B cell (primary cell): ENCODE results near the gene SLC6A4. TPM values are rescaled to one million over a fixed set of nuclear protein-coding genes. Genes with fewer than 3 reads are reported as not detected.

Source experiments
- ATAC-seq: fragments of 200-7000 bp; cut with Tn5 transposase; one replicate; pipeline ENCODE4 v1.10.0; 2021; ENCODE audit warnings: low read depth, mild to moderate bottlenecking, moderate number of reproducible peaks, moderate library complexity
- CTCF ChIA-PET: fragments of 350-600 bp; sonication (Branson Sonifier 250); formaldehyde crosslinking; loops from one replicate; lab custom pipeline; 2021; ENCODE audit warnings: antibody characterized with exemption, inconsistent platforms; lab: Charles Lee
- POLR2A ChIA-PET: fragments of 350-600 bp; sonication (Branson Sonifier 250); formaldehyde crosslinking; loops from one replicate; lab custom pipeline; 2021; ENCODE audit warnings: antibody characterized with exemption; lab: Charles Lee
- DNase-seq: peaks from one replicate; pipeline ENCODE4 v3.0.0; 2013
- H2AFZ ChIP-seq: 2 replicates; pipeline ENCODE4 v1.6.1; 2012; ENCODE audit warnings: mild to moderate bottlenecking, low read depth, low read length; ENCODE audit not compliant: insufficient read depth, poor library complexity, severe bottlenecking
- H3K27ac ChIP-seq, 2 donors: 1 replicate in 1 of 2; 2 replicates in 1 of 2; pipeline ENCODE4 v1.5.1; 2012 to 2013; ENCODE audit warnings: low read length in 2 of 2, mild to moderate bottlenecking in 2 of 2, moderate library complexity in 1 of 2
- H3K27me3 ChIP-seq, 4 experiments: fragments of 200-600 bp in 1 of 4; sonication (generic) in 1 of 4; replicated peaks in 1 of 4; 1 replicate in 2 of 4; 2 replicates in 2 of 4; pipeline versions ENCODE4 v1.6.1 to v1.7.0; 2013 to 2016; ENCODE audit warnings: low read length in 3 of 4, mild to moderate bottlenecking in 2 of 4, mixed read lengths in 1 of 4, moderate library complexity in 1 of 4; ENCODE audit not compliant: insufficient read depth in 4 of 4, control insufficient read depth in 3 of 4; ENCODE audit errors: control extremely low read depth in 1 of 4
- H3K36me3 ChIP-seq, 2 experiments: replicated peaks in 1 of 2; 1 replicate in 1 of 2; 2 replicates in 1 of 2; pipeline versions ENCODE4 v1.6.1 to v1.7.1; 2013; ENCODE audit warnings: low read length in 1 of 2; ENCODE audit not compliant: insufficient read depth in 2 of 2, control insufficient read depth in 1 of 2; ENCODE audit errors: control extremely low read depth in 1 of 2, extremely low read depth in 1 of 2
- H3K4me1 ChIP-seq, 2 donors: fragments of 200-600 bp in 1 of 2; sonication (generic) in 1 of 2; 1 replicate in 1 of 2; 2 replicates in 1 of 2; pipeline versions ENCODE4 v1.5.1 to v1.6.1; 2013 to 2017; ENCODE audit warnings: low read length in 2 of 2; ENCODE audit not compliant: control insufficient read depth in 2 of 2, insufficient read depth in 2 of 2
- H3K4me2 ChIP-seq: replicated peaks from 2 replicates; pipeline ENCODE3; 2012; ENCODE audit warnings: mild to moderate bottlenecking, low read depth, low read length; ENCODE audit not compliant: poor library complexity, severe bottlenecking
- H3K4me3 ChIP-seq, 5 experiments: fragments of 200-600 bp in 1 of 5; sonication (generic) in 1 of 5; 1 replicate in 3 of 5; 2 replicates in 2 of 5; pipeline versions ENCODE4 v1.5.1 to v1.7.0; 2011 to 2016; ENCODE audit warnings: low read length in 4 of 5, mild to moderate bottlenecking in 4 of 5, low read depth in 2 of 5, control low read depth in 1 of 5, moderate library complexity in 1 of 5; ENCODE audit not compliant: insufficient read depth in 1 of 5; ENCODE audit errors: control extremely low read depth in 1 of 5, extremely low read depth in 1 of 5
- H3K79me2 ChIP-seq: fragments of 200-600 bp; sonication (generic); one replicate; pipeline ENCODE4 v1.6.0; 2016; ENCODE audit warnings: low read length; ENCODE audit not compliant: control insufficient read depth, insufficient read depth
- H3K9ac ChIP-seq: fragments of 200-600 bp; sonication (generic); 2 replicates; pipeline ENCODE4 v1.6.1; 2017; ENCODE audit warnings: mild to moderate bottlenecking, low read length, moderate library complexity
- H3K9me3 ChIP-seq, 3 donors: one replicate each; pipeline versions ENCODE4 v1.6.1 to v1.7.1; 2013; ENCODE audit warnings: low read length in 2 of 3; ENCODE audit not compliant: control insufficient read depth in 2 of 3, insufficient read depth in 1 of 3; ENCODE audit errors: control extremely low read depth in 1 of 3
- H4K20me1 ChIP-seq: 2 replicates; pipeline ENCODE4 v1.6.0; 2012; ENCODE audit warnings: mild to moderate bottlenecking, low read length; ENCODE audit not compliant: insufficient read depth, control insufficient read depth, poor library complexity, severe bottlenecking
- H3K27ac Mint-ChIP-seq: one replicate; pipeline ENCODE4 v1.8.0; 2021; ENCODE audit warnings: mixed read lengths
- H3K27me3 Mint-ChIP-seq: one replicate; pipeline ENCODE4 v1.8.0; 2021; ENCODE audit warnings: mixed read lengths
- H3K4me1 Mint-ChIP-seq: one replicate; pipeline ENCODE4 v1.8.0; 2021; ENCODE audit warnings: mixed read lengths
- H3K4me3 Mint-ChIP-seq: one replicate; pipeline ENCODE4 v1.8.0; 2021; ENCODE audit warnings: mixed read lengths
- H3K9me3 Mint-ChIP-seq: one replicate; pipeline ENCODE4 v1.8.0; 2022; ENCODE audit warnings: mixed read lengths; ENCODE audit not compliant: insufficient read depth
- EZH2 ChIP-seq: IDR thresholded peaks from 2 replicates; pipeline ENCODE4 v1.6.1; 2012; ENCODE audit warnings: borderline replicate concordance, low read depth, mild to moderate bottlenecking, moderate library complexity, low read length; ENCODE audit not compliant: insufficient read depth, poor library complexity, severe bottlenecking
- whole genome bisulfite sequencing: methylation state at CpG from one replicate; pipeline ENCODE4 v1.1.5; 2013; ENCODE audit warnings: missing lambda C conversion rate; ENCODE audit not compliant: insufficient coverage; 5-methylcytosine and 5-hydroxymethylcytosine counted together
- intact Hi-C: fragments of 100-400 bp; cut with micrococcal nuclease; formaldehyde crosslinking; loops from one replicate; pipeline ENCODE4 v1.10.0; 2022
- polyA plus RNA-seq: library from polyadenylated mRNA; depleted of rRNA; stranded (reverse); fragments of >200 nt; gene quantifications from 2 replicates; pipeline ENCODE4 v1.2.3, GENCODE V29; 2012
- total RNA-seq, 2 donors: library from RNA; stranded (reverse); fragments of 120-200 nt in 1 of 2; gene quantifications; 1 replicate in 1 of 2; 2 replicates in 1 of 2; pipeline versions ENCODE4 v1.2.3 to v1.2.4, GENCODE V29; 2013 to 2022
- TF ChIP-seq, protein P1 (sequence below): fragments of 200-600 bp; IDR thresholded peaks from one replicate; pipeline ENCODE4 v1.8.0; 2022; ENCODE audit warnings: antibody characterized with exemption, mild to moderate bottlenecking

Gene SLC6A4
- total and polyA plus RNA-seq, 2 donors (not counting 1 experiment from before 2014, with no cell fraction given), result not detected

DNA sequence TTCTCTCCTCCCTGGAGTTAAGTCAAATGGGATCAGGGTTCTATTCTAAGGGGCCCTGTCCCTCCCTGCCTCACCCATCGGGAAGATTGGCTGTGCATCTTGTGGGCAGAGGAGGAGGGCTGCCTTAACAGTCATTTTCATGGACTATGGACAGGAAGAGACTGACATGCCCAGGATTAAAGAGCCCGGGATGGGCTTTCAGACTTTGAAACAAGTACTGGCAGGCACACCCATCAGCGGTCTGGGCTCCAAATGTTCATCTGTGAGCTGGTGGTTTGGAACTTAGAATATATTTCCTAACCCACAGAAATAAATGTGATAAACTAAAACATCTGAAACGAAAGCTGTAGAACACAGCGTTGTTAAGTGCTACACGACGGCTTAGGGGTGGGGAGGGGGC is 6.5 kb downstream of the SLC6A4 start:
- intact Hi-C loops, result no loop called here
- no peak overlapping the region for H3K27ac ChIP-seq
- Mint-ChIP-seq H3K4me3 (no peak overlapping the region), H3K4me1 (peaks cover 6% of the 10 kb centered on the region), H3K27ac (no peak overlapping the region), H3K9me3 (no peaks in the 10 kb centered on the region), H3K27me3 (peaks cover 28% of the 10 kb centered on the region)
- ChIA-PET CTCF (interaction anchor here (0.6 kb wide), 1 partner anchor 845 kb away, joined by 4 read pairs; no protein-coding TSS in a partner anchor), POLR2A (no interaction called here)
- DNase-seq (no peak), ATAC-seq (no peak)
- peaks cover 0 to 12% (median 4%) of the 10 kb centered on the region in 4 experiments for H3K27me3 ChIP-seq
- no peaks in the 10 kb centered on the region for H4K20me1 ChIP-seq
- H3K9me3 ChIP-seq, result no peaks in the 10 kb centered on the region
- no peak overlapping the region for H2AFZ ChIP-seq
- H3K9ac ChIP-seq, result no peak overlapping the region
- H3K4me2 ChIP-seq, result no peak overlapping the region
- 97% methylated on average over 4 of the region's 7 CpGs for WGBS
- no peak overlapping the region for H3K4me3 ChIP-seq
- H3K79me2 ChIP-seq, result no peaks in the 10 kb centered on the region
- no peaks in the 10 kb centered on the region for H3K36me3 ChIP-seq
- no peak for TF ChIP-seq EZH2
- TF ChIP-seq, protein P1, sequence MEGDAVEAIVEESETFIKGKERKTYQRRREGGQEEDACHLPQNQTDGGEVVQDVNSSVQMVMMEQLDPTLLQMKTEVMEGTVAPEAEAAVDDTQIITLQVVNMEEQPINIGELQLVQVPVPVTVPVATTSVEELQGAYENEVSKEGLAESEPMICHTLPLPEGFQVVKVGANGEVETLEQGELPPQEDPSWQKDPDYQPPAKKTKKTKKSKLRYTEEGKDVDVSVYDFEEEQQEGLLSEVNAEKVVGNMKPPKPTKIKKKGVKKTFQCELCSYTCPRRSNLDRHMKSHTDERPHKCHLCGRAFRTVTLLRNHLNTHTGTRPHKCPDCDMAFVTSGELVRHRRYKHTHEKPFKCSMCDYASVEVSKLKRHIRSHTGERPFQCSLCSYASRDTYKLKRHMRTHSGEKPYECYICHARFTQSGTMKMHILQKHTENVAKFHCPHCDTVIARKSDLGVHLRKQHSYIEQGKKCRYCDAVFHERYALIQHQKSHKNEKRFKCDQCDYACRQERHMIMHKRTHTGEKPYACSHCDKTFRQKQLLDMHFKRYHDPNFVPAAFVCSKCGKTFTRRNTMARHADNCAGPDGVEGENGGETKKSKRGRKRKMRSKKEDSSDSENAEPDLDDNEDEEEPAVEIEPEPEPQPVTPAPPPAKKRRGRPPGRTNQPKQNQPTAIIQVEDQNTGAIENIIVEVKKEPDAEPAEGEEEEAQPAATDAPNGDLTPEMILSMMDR, result no peak
- no peaks in the 10 kb centered on the region for H3K4me1 ChIP-seq

DNA sequence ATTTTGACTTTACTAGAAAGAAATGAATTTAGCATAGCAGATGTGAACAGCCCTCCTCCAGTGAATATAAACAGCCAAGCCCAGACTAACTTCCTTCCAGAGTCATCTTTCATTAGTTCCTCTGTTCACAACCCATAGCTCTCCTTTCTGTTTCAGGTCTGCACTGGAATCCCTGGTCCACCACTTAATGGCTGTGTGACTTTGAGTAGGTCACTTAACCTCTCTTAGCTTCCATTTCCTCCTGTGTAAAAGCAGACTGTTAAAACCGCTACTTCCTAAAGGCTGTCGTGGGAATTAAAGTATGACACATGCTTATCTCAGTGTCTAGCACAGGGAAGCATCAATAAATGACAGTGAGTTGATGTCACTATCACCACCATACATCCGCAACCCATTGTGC is 7.5 kb downstream of the SLC6A4 start:
- peaks cover 6% of the 10 kb centered on the region for H3K4me1 Mint-ChIP-seq
- peaks cover 19% of the 10 kb centered on the region for H3K27me3 Mint-ChIP-seq
- H4K20me1 ChIP-seq, result no peaks in the 10 kb centered on the region
- ChIA-PET POLR2A (no interaction called here), CTCF (no interaction called here)
- intact Hi-C loops, result no loop called here
- no peak overlapping the region for H2AFZ ChIP-seq
- DNase-seq (no peak), ATAC-seq (no peak)
- no peaks in the 10 kb centered on the region for H3K9me3 Mint-ChIP-seq
- H3K36me3 ChIP-seq, result no peaks in the 10 kb centered on the region
- no peaks in the 10 kb centered on the region for H3K4me1 ChIP-seq
- H3K4me3 ChIP-seq, result no peak overlapping the region
- WGBS, result 78% methylated on average over 3 of the region's 3 CpGs
- H3K9me3 ChIP-seq, result no peaks in the 10 kb centered on the region
- H3K4me2 ChIP-seq, result no peak overlapping the region
- no peak overlapping the region for H3K9ac ChIP-seq
- TF ChIP-seq EZH2, result no peak
- TF ChIP-seq, protein P1, result no peak
- no peaks in the 10 kb centered on the region for H3K79me2 ChIP-seq
- H3K27ac ChIP-seq, result no peak overlapping the region
- H3K27me3 ChIP-seq, result peaks cover 0 to 9% (median 4%) of the 10 kb centered on the region in 4 experiments
- no peak overlapping the region for H3K4me3 Mint-ChIP-seq
- no peak overlapping the region for H3K27ac Mint-ChIP-seq
